GM19238 (cell line): Measurements from ENCODE around the gene ZNF862.
"Not testable (repeated sequence)": the region's sequence is repeated elsewhere in the genome, so short reads cannot be mapped to it uniquely, and the experiment has no call there.

Experiments
- DNase-seq: peaks from one replicate; pipeline ENCODE4 v3.0.0; 2011; ENCODE audit warnings: low spot score; ENCODE audit not compliant: insufficient read length

Gene ZNF862

DNA sequence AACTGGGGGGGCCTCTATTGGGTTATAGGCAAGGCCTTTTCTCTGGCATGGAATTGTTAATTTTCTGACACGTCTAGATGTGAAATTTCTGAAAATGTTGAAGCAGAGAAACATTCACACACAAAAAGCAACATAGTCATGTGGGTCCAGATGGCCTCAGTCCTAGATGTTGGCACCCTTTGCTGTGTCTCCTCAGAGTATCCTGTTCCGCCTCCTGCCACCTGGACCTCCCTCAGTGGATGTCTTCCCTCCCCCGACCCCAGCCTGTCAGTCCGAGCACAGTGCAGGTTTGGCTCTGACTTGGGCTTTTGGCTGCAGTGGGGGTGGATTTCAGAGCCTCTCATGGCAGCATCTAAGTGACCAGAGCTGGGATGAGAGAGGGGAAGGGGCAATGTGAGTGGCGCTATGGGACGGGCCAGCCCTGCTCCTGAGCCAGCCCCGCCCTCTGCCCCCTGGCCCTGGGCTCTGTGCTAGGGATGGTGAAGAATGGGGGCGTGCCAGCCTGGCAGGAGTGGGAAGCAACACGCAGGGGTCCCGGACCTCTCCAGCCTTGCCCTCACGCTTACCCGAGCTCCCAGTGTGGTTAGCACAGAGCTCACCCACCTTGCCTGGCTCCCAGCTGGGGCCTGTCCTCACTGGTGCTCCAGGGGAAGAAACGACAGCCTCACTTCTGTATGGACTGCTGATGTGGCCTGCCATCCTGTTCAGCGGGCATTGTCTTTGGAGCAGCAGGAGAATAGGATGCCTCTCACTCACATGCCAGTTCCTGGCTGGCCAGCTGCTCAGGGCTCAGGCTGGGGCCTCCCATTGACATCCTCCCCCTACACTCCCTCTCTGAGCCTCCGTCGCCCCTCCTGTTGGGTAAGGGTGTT, 41.8 kb downstream of the ZNF862 start:
- no peak for DNase-seq

DNA sequence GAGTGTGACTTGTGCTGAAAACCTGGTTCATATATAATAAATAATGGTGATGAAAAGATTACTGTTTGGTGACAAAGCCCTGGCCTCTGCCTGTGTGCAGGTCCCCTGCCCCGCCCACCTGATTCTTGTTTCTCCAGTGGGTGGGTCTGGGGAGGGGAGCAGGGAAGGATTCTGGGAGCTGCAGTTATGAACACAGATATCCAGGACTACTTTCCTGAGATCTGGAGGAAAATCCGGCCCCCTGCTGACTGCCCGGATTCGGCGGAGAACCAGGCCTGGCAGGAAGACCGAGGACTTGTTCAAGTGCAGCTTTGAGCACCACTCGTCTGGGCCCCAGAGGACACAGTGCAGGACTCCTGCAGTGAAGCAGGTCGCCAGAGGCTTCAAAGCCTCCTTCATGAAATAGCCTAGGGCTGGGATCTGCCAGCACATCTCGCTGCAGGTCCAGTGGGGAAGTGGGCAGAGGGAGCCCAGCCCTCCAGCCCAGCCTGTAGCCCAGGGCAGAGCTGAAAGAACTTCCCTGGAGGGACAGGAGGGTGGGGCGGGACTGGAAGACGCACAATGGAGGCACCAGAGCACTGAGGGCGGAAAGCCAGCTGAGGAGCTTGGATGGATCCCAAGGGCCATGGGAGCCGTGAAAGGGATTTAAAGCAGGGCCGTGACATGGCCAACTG, 42.6 kb downstream of the ZNF862 start:
- no peak for DNase-seq

GRCh38 chr7:149881328-149882247, 43.4 kb downstream of the ZNF862 start:
- no peak for DNase-seq

DNA sequence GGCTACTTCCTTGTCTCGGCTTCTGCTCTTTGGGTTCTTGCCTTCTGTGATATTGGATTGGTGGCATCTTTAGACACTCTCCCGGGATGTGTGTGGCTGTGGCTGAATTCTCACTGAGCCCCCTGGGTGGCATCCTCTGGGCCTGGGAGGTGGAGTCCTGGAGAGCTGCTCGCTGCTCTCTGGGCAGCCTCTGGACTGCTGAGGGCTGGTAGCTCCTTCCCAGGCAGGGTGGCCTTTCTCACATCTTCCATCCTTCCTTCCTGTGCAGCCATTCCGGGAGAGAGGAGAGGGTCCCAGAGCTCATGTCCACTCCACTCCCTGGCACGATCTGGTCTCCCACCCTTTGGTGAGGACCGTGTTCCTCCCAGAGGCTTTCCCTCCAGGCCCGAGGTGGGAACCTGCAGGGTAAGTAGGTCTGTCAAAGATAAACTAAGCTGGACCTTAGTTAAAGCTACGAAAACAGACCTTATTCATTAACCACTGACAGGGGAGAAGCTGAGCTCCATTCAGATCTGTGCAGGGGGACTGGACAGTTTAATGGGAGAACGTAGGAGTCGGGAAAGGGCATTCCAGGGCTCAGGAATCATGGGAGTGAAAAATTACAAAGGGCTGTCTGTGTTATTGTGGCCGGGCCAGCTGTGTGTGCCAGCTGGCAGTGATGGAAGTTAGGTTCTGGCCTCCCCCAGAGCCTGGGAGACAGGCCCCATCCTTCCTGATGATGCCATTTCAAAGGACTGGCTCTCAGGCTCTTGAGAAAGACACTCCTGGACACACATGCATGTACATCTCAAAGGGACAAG, 44.3 kb downstream of the ZNF862 start:
- no peak for DNase-seq

DNA sequence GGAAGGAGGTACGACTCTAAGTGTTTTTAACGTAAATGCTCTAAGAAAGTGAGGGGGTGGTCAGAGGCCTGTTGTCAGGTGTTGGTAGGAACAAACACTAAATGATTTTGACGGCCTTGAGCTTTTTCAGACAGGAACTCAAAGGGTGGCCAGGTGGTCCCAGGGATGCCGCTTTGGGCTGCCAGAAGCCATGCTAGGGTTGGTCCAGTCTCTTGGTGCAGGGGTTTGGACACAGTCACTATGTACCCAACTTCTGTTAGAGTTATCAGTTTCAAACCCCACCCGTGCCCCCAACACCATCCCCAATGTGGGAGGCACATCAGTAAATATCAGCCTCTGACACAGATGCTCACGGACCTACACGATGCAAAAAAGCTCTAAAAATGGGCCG, 44.9 kb downstream of the ZNF862 start:
- DNase-seq, result no peak

DNA sequence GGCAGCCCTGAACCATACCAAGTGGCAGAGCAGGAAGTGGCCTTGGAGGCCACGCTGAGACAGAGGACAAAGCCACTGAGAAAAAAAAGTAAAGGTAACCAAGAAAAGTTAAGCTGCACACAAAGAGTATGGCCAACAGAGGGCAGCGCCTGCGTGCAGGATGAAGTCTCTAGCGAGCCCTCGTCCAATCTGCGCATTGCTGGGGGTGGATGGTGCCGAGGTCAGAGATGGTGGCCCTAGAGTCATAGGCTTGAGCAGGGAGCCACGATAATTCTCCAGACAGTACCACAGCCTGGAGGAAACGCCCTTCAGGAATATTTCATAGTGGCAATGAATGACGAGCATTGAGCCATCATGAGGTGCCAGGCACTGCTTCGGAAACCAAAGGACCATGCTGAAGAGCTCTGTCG, 45.3 kb downstream of the ZNF862 start:
- no peak for DNase-seq

DNA sequence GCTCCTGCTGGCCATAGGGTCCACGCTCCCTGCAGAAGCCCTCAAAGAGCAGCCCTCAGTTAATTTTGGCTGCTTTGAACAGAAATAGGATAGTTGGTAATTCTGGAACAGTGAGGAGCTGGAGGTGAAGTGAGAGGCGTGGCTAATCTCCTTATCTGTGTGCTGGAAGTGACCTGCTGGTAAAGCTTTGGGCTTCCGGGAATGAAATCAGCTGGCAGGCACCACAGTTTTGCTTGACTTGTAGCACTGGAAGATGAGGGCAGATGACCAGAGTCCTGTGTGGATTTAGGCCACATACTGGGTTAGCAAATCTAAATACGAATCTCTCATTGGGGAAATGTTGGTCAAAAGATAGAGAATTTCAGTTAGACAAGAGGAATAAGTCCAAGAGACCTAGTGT, 45.8 kb downstream of the ZNF862 start:
- no peak for DNase-seq

- DNase-seq, result no peak
Observed at GRCh38 chr7:149884541-149884940, 46.4 kb downstream of the ZNF862 start.

DNA sequence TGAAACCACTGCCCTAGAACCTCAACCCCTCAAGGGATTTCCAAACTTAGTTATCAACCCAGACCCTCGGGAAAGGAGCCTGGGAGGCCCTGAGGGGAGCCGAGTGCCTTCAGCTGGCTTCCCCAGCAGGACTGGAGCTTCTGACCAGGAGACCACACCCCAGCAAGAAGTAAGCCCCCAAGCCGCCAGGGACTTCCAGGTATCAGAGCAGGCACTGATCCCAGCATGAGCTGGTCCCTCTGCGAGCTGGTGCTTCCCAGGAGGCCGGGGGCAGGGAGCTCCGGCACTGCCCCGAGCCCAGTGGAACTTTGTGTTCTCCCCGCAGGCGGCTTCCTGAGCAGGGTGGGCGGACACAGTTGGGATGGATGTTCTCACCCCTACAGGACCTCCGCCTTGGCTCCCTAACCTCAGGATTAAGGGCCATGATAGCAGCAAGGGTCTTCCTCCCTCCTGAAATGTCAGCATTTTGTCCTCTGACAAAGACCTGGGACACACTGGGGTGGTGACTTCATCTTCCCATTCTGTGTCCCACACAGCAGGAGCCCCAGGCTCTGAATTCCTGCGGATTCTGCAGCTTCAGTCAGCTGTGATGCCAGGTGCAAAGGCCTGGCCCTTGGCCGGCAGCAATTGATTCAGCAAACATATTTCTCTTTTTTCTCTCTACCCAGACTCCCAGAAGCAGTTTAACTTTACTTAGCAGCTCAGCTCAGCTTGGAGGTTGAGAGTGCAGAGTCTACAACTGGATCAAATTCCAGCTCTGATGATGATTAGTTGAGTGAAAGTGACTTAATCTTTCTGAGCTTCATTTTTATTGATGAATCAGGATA, 47.2 kb downstream of the ZNF862 start:
- no peak for DNase-seq

- no peak for DNase-seq
Observed at GRCh38 chr7:149886018-149886415, 47.8 kb downstream of the ZNF862 start.

DNA sequence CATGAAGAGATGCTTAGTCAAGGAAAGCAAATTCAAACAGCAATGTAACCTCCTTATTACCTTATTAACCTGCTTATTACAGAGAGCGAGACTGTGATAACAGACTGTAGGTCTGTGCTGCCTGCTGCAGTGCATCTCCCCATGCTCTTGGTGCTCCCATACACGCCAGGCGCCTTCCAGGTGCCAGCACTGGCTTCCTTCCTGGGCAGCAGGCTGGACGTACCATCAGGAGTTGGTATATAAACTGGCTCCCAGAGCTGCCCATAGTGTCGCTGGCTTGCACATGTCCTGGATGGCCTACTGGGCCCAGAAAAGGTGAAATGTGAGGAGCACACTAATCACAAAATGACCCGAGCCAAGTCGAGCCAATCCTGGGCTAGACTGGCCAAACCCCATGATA, 49.1 kb downstream of the ZNF862 start:
- DNase-seq, result no peak

DNA sequence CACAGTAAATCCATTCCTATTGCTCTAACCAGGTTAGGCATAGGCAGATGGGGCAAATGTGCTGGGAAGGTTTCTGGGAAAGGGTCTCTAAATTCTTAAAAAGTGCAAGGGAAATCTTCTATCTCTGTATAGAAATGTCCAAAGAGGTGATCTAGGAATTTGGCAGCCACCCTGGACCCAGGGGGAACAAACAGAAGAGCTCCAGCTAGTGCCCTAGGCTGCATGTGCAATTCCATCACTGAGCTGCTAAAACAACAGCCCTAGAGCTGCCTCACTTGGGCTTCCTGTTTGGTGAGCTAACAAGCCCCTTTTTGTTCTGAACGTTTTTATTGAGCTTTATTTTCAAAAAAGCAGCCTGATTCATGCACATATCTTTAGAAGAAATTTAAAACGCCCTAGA, 52.5 kb downstream of the ZNF862 start:
- DNase-seq, result not testable (repeated sequence)

DNA sequence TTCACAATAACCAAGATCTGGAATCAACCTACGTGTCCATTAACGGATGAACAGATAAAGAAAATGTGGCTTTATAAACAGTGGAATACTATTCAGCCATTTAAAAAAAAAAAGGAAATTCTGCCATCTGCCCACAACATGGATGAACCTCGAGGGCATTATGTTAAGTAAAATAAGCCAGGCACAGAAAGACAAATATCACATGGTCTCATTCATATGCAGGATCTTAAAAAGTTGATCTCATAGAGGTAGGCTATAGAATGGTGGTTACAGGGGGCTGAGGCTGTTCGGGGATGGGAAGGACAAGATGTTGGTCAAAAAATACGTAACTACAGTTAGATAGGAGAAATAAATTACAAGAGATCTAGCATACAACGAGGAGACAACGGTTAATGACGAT, 56.8 kb downstream of the ZNF862 start:
- DNase-seq, result not testable (repeated sequence)

GRCh38 chr7:149907776-149908376, 69.7 kb downstream of the ZNF862 start:
- DNase-seq, result not testable (repeated sequence)

- DNase-seq, result not testable (repeated sequence)
Observed at GRCh38 chr7:149910219-149910618, 72.0 kb downstream of the ZNF862 start.

DNA sequence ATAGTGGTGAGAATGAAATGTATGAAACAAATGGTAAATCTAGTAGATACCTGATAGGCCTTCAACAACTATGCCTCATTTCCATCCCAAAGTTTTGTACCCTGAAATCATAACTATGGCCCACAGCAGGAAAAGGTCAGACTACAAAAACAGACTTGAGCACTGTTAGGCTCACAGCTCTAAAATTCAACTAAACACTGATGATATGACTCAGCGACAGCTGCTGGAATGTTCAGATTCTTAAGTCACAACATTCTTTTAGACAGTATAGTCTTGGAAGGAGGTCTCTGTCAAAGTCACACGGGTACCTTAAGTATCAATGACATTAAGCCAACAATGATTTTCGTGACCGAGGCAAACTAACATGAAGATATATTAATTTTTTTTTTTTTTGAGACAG, 74.0 kb downstream of the ZNF862 start:
- DNase-seq, result not testable (repeated sequence)
